Esophagus squamous epithelium (tissue), 5 donors: ENCODE data around the gene EDAR. TPM values are rescaled to one million over a fixed set of nuclear protein-coding genes. Genes with fewer than 3 reads are reported as not detected.

Source experiments
- DNase-seq: peaks from one replicate; lab custom pipeline; 2025; lab: John Stamatoyannopoulos, UW
- H3K27ac ChIP-seq, 4 donors: fragments of 200-600 bp; sonication (generic); one replicate each; pipeline ENCODE4 v1.5.1; 2016 to 2019; ENCODE audit warnings: mild to moderate bottlenecking in 1 of 4
- H3K27me3 ChIP-seq, 4 donors: fragments of 200-600 bp; sonication (generic); 1 replicate in 3 of 4; 2 replicates in 1 of 4; pipeline versions ENCODE4 v1.5.1 to v1.6.0; 2017 to 2021; ENCODE audit warnings: antibody characterized with exemption in 1 of 4
- H3K36me3 ChIP-seq, 3 donors: fragments of 200-600 bp; sonication (generic); one replicate each; pipeline ENCODE4 v1.5.1; 2016 to 2019
- H3K4me1 ChIP-seq, 3 donors: fragments of 200-600 bp; sonication (generic); one replicate each; pipeline ENCODE4 v1.5.1; 2017 to 2019
- H3K4me3 ChIP-seq, 4 donors: fragments of 200-600 bp; sonication (generic); 1 replicate in 3 of 4; 2 replicates in 1 of 4; pipeline ENCODE4 v1.5.1; 2016 to 2019; ENCODE audit warnings: mild to moderate bottlenecking in 2 of 4, moderate library complexity in 1 of 4
- H3K9me3 ChIP-seq, 3 donors: fragments of 200-600 bp; sonication (generic); one replicate each; pipeline ENCODE4 v1.5.1; 2016 to 2019
- CTCF ChIP-seq, 6 experiments: fragments of 450-650 bp in 4 of 6; fragments of 200-600 bp in 2 of 6; sonication (generic) in 2 of 6; IDR thresholded peaks; one replicate each; pipeline ENCODE4 v1.5.1; 2016 to 2019; ENCODE audit warnings: antibody characterized with exemption in 6 of 6, mild to moderate bottlenecking in 4 of 6, moderate library complexity in 4 of 6
- POLR2A ChIP-seq, 4 donors: fragments of 450-650 bp; IDR thresholded peaks; one replicate each; pipeline ENCODE4 v1.6.1; 2017; ENCODE audit warnings: antibody characterized with exemption in 4 of 4, mild to moderate bottlenecking in 4 of 4, moderate library complexity in 3 of 4
- whole genome bisulfite sequencing, 2 donors: methylation state at CpG; one replicate each; pipeline ENCODE4 v1.1.5; 2018; 5-methylcytosine and 5-hydroxymethylcytosine counted together
- intact Hi-C: fragments of 100-400 bp; cut with DNase I; formaldehyde crosslinking; loops from one replicate; pipeline ENCODE4 v1.15.0; 2022
- total RNA-seq, 4 donors: library from RNA; depleted of rRNA; stranded (reverse); fragments of >200 nt; gene quantifications; one replicate each; pipeline ENCODE4 v1.1.0, GENCODE V29; 2016
- donor health status: DM: yes; HTN: yes; CAD: no.

The EDAR gene
- total RNA-seq, 4 donors from 2014 or later, result 3.9 to 5.3 (median 4.4) TPM

- intact Hi-C loops, result no loop called here
- no peak for DNase-seq
- Histone ChIP-seq H3K9me3 (peaks cover 0 to 8% (median 7%) of the 10 kb centered on the region in 3 donors), H3K27me3 (no peaks in the 10 kb centered on the region), H3K36me3 (peaks cover 0 to 40% (median 0%) of the 10 kb centered on the region in 3 donors), H3K4me3 (no peak overlapping the region), H3K4me1 (no peaks in the 10 kb centered on the region), H3K27ac (no peak overlapping the region)
- WGBS, 2 donors, result 80 to 88% methylated on average over 3 of the region's 3 CpGs
- no peak for TF ChIP-seq POLR2A (IDR thresholded peaks at IDR 0.05)
- TF ChIP-seq CTCF (IDR thresholded peaks at IDR 0.05), result no peak
Measured at GRCh38 chr2:108894766-108895165, 94.3 kb downstream of the EDAR start.

- Histone ChIP-seq H3K27me3 (no peaks in the 10 kb centered on the region), H3K27ac (no peak overlapping the region), H3K4me3 (no peak overlapping the region), H3K36me3 (peaks cover 0 to 40% (median 0%) of the 10 kb centered on the region in 3 donors), H3K4me1 (no peaks in the 10 kb centered on the region), H3K9me3 (peaks cover 0 to 15% (median 12%) of the 10 kb centered on the region in 3 donors)
- DNase-seq, result no peak
- TF ChIP-seq POLR2A (IDR thresholded peaks at IDR 0.05) (no peak), CTCF (IDR thresholded peaks at IDR 0.05) (no peak)
- intact Hi-C loops, result no loop called here
- WGBS, 2 donors, result 63 to 100% methylated on average over 1 of the region's 1 CpG
Measured at GRCh38 chr2:108893277-108893676, 95.7 kb downstream of the EDAR start.

GRCh38 chr2:108889907-108890306, 99.1 kb downstream of the EDAR start:
- Histone ChIP-seq H3K27ac (no peak overlapping the region), H3K9me3 (peaks cover 0 to 22% (median 17%) of the 10 kb centered on the region in 3 donors), H3K36me3 (peaks cover 0 to 18% (median 0%) of the 10 kb centered on the region in 3 donors), H3K4me1 (no peaks in the 10 kb centered on the region), H3K27me3 (no peaks in the 10 kb centered on the region), H3K4me3 (no peak overlapping the region)
- TF ChIP-seq CTCF (IDR thresholded peaks at IDR 0.05), result no peak
- DNase-seq, result no peak
- 95% methylated on average over 1 of the region's 1 CpG for WGBS, 2 donors
- intact Hi-C loops, result no loop called here

- Histone ChIP-seq H3K9me3 (peaks cover 0 to 18% (median 8%) of the 10 kb centered on the region in 3 donors), H3K4me3 (no peak overlapping the region), H3K27me3 (no peaks in the 10 kb centered on the region), H3K27ac (no peak overlapping the region), H3K36me3 (no peaks in the 10 kb centered on the region), H3K4me1 (no peaks in the 10 kb centered on the region)
- intact Hi-C loops, result no loop called here
- no peak for DNase-seq
- no peak for TF ChIP-seq CTCF (IDR thresholded peaks at IDR 0.05)
- 39 to 59% methylated on average over 5 of the region's 6 CpGs for WGBS, 2 donors
Measured at GRCh38 chr2:108884619-108885018, 104.4 kb downstream of the EDAR start.

- H3K27ac ChIP-seq, result no peak overlapping the region
- WGBS, 2 donors, result 46 to 96% methylated on average over 2 of the region's 2 CpGs
- H3K4me1 ChIP-seq, result no peaks in the 10 kb centered on the region
- no peaks in the 10 kb centered on the region for H3K27me3 ChIP-seq
- TF ChIP-seq CTCF (IDR thresholded peaks at IDR 0.05) (no peak), POLR2A (IDR thresholded peaks at IDR 0.05) (no peak)
- H3K9me3 ChIP-seq, result peaks cover 0 to 5% (median 0%) of the 10 kb centered on the region in 3 donors
- DNase-seq, result no peak
- no peak overlapping the region for H3K4me3 ChIP-seq
- H3K36me3 ChIP-seq, result no peaks in the 10 kb centered on the region
- intact Hi-C loops, result no loop called here
Measured at GRCh38 chr2:108878276-108878675, 110.7 kb downstream of the EDAR start.
